Vagina (tissue), 2 donors: ENCODE data around the gene CHCHD6. TPM values are rescaled to one million over a fixed set of nuclear protein-coding genes. Genes with fewer than 3 reads are reported as not detected.
A peak's percentile ranks its signal among the peaks of the same experiment; 100 is the strongest.

Source experiments
- DNase-seq, 2 donors: peaks; one replicate each; pipeline ENCODE4 v3.0.0-alpha.2; 2017; ENCODE audit errors: extremely low spot score in 2 of 2
- H3K27ac ChIP-seq: fragments of 200-600 bp; sonication (generic); one replicate; pipeline ENCODE4 v1.5.1; 2019
- H3K27me3 ChIP-seq: fragments of 200-600 bp; sonication (generic); one replicate; pipeline ENCODE4 v1.5.1; 2019
- H3K36me3 ChIP-seq, 2 donors: fragments of 200-600 bp; sonication (generic); one replicate each; pipeline ENCODE4 v1.5.1; 2017 to 2019
- H3K4me1 ChIP-seq: fragments of 200-600 bp; sonication (generic); one replicate; pipeline ENCODE4 v1.5.1; 2019
- H3K4me3 ChIP-seq, 2 donors: fragments of 200-600 bp; sonication (generic); 1 replicate in 1 of 2; 2 replicates in 1 of 2; pipeline ENCODE4 v1.5.1; 2016 to 2019
- H3K9me3 ChIP-seq: fragments of 200-600 bp; sonication (generic); one replicate; pipeline ENCODE4 v1.5.1; 2019
- CTCF ChIP-seq, 3 experiments: fragments of 450-650 bp in 2 of 3; fragments of 200-600 bp in 1 of 3; sonication (generic) in 1 of 3; IDR thresholded peaks; one replicate each; pipeline ENCODE4 v1.5.1; 2017 to 2019; ENCODE audit warnings: antibody characterized with exemption in 3 of 3, mild to moderate bottlenecking in 2 of 3, moderate library complexity in 2 of 3
- POLR2A ChIP-seq, 2 donors: fragments of 450-650 bp; IDR thresholded peaks; one replicate each; pipeline ENCODE4 v1.6.1; 2017; ENCODE audit warnings: antibody characterized with exemption in 2 of 2, mild to moderate bottlenecking in 2 of 2, moderate library complexity in 2 of 2
- POLR2AphosphoS5 ChIP-seq, 2 donors: sonication (generic); formaldehyde crosslinking; IDR thresholded peaks; one replicate each; pipeline ENCODE4 v1.9.0; 2017; ENCODE audit warnings: antibody characterized with exemption in 2 of 2, mild to moderate bottlenecking in 2 of 2, low read depth in 1 of 2; ENCODE audit not compliant: insufficient read depth in 1 of 2
- intact Hi-C: fragments of 100-400 bp; cut with DNase I; formaldehyde crosslinking; loops from one replicate; pipeline ENCODE4 v1.15.1; 2023
- total RNA-seq: library from RNA; depleted of rRNA; stranded (reverse); fragments of >200 nt; gene quantifications from one replicate; pipeline ENCODE4 v1.2.3, GENCODE V29; 2016

Gene CHCHD6
- total RNA-seq, 1 donor from 2014 or later, result 12.8 TPM

GRCh38 chr3:126751611-126752302 lies 47.7 kb downstream of the CHCHD6 start:
- H3K27me3 ChIP-seq, result no peaks in the 10 kb centered on the region
- TF ChIP-seq POLR2AphosphoS5 (IDR thresholded peaks at IDR 0.05; ENCODE audit: insufficient read depth in 1 of 2, low read depth in 1 of 2) (no peak), POLR2A (IDR thresholded peaks at IDR 0.05) (no peak), CTCF (IDR thresholded peaks at IDR 0.05) (no peak)
- H3K27ac ChIP-seq, result no peak overlapping the region
- H3K36me3 ChIP-seq, result no peaks in the 10 kb centered on the region
- no peaks in the 10 kb centered on the region for H3K9me3 ChIP-seq
- peak in 1 of 2 donors; percentile 80 for DNase-seq
- H3K4me3 ChIP-seq, result no peak overlapping the region
- intact Hi-C loops, result loop anchor here (5.0 to 10.0 kb wide), 2 partner anchors 231 to 703 kb away; partner anchors contain the start of gene PLXNA1
- H3K4me1 ChIP-seq, result peaks cover 12% of the 10 kb centered on the region

GRCh38 chr3:126752303-126753190 lies 48.5 kb downstream of the CHCHD6 start:
- Histone ChIP-seq H3K4me3 (no peak overlapping the region), H3K4me1 (peaks cover 12% of the 10 kb centered on the region), H3K27ac (no peak overlapping the region), H3K27me3 (no peaks in the 10 kb centered on the region), H3K9me3 (no peaks in the 10 kb centered on the region), H3K36me3 (no peaks in the 10 kb centered on the region)
- TF ChIP-seq POLR2AphosphoS5 (IDR thresholded peaks at IDR 0.05; ENCODE audit: insufficient read depth in 1 of 2, low read depth in 1 of 2), result peak; percentile 13 to 25
- TF ChIP-seq CTCF (IDR thresholded peaks at IDR 0.05), result peak; percentile 65 to 90 (median 90)
- no peak for TF ChIP-seq POLR2A (IDR thresholded peaks at IDR 0.05)
- peak; percentile 87 to 94 for DNase-seq
- intact Hi-C loops, result loop anchor here (5.0 to 10.0 kb wide), 2 partner anchors 230 to 702 kb away; partner anchors contain the start of gene PLXNA1

- Histone ChIP-seq H3K27me3 (no peaks in the 10 kb centered on the region), H3K4me1 (peaks cover 12% of the 10 kb centered on the region), H3K9me3 (no peaks in the 10 kb centered on the region), H3K36me3 (no peaks in the 10 kb centered on the region), H3K27ac (no peak overlapping the region), H3K4me3 (no peak overlapping the region)
- peak in 1 of 2 donors; percentile 87 for DNase-seq
- TF ChIP-seq CTCF (IDR thresholded peaks at IDR 0.05), result no peak
- TF ChIP-seq POLR2AphosphoS5 (IDR thresholded peaks at IDR 0.05; ENCODE audit: insufficient read depth in 1 of 2, low read depth in 1 of 2), result no peak
- no peak for TF ChIP-seq POLR2A (IDR thresholded peaks at IDR 0.05)
- intact Hi-C loops, result loop anchor here (5.0 to 10.0 kb wide), 2 partner anchors 229 to 701 kb away; partner anchors contain the start of gene PLXNA1
Observed at GRCh38 chr3:126753191-126754160, 49.4 kb downstream of the CHCHD6 start.

- no peaks in the 10 kb centered on the region for H3K9me3 ChIP-seq
- intact Hi-C loops, result loop anchor here (10.0 kb wide), 1 partner anchor 699 kb away; no protein-coding TSS in a partner anchor
- TF ChIP-seq POLR2AphosphoS5 (IDR thresholded peaks at IDR 0.05; ENCODE audit: insufficient read depth in 1 of 2, low read depth in 1 of 2), result no peak
- no peak for TF ChIP-seq POLR2A (IDR thresholded peaks at IDR 0.05)
- no peak for TF ChIP-seq CTCF (IDR thresholded peaks at IDR 0.05)
- peaks cover 12% of the 10 kb centered on the region for H3K4me1 ChIP-seq
- no peaks in the 10 kb centered on the region for H3K27me3 ChIP-seq
- DNase-seq, result peak in 1 of 2 donors; percentile 60
- no peak overlapping the region for H3K4me3 ChIP-seq
- no peaks in the 10 kb centered on the region for H3K36me3 ChIP-seq
- H3K27ac ChIP-seq, result no peak overlapping the region
Observed at GRCh38 chr3:126755866-126756265, 51.8 kb downstream of the CHCHD6 start.
